Activated CD4-positive, CD25-positive, alpha-beta regulatory T cell treated with anti-CD3 and anti-CD28 coated beads, Interleukin-2, amount 50 U/mL, for 16 hours (primary cell): ENCODE data around the gene TSPAN14.

Experiments
- DNase-seq: peaks from one replicate; pipeline ENCODE4 v3.0.0-alpha.2; 2020; ENCODE audit warnings: low read depth, low spot score

The TSPAN14 gene

GRCh38 chr10:80454513-80455460, 677 bp downstream of the TSPAN14 start:
- DNase-seq: no peak

- no peak for DNase-seq
Measured at GRCh38 chr10:80455461-80456349, 1.6 kb downstream of the TSPAN14 start.

GRCh38 chr10:80457554-80458262, 3.6 kb downstream of the TSPAN14 start:
- DNase-seq: no peak

- DNase-seq: no peak
Measured at GRCh38 chr10:80458263-80458625, 4.1 kb downstream of the TSPAN14 start.

- no peak for DNase-seq
Measured at GRCh38 chr10:80458638-80459037, 4.5 kb downstream of the TSPAN14 start.

GRCh38 chr10:80459047-80459865, 5.1 kb downstream of the TSPAN14 start:
- no peak for DNase-seq

- DNase-seq: no peak
Measured at GRCh38 chr10:80460399-80461207, 6.5 kb downstream of the TSPAN14 start.

GRCh38 chr10:80461208-80462183, 7.4 kb downstream of the TSPAN14 start:
- DNase-seq: no peak

- no peak for DNase-seq
Measured at GRCh38 chr10:80462299-80462980, 8.3 kb downstream of the TSPAN14 start.

- DNase-seq: no peak
Measured at GRCh38 chr10:80462981-80463741, 9.1 kb downstream of the TSPAN14 start.

- DNase-seq: no peak
Measured at GRCh38 chr10:80463868-80464267, 9.8 kb downstream of the TSPAN14 start.

GRCh38 chr10:80464557-80465450, 10.7 kb downstream of the TSPAN14 start:
- no peak for DNase-seq

GRCh38 chr10:80465451-80465835, 11.3 kb downstream of the TSPAN14 start:
- no peak for DNase-seq

- no peak for DNase-seq
Measured at GRCh38 chr10:80465839-80466590, 11.9 kb downstream of the TSPAN14 start.

- DNase-seq: no peak
Measured at GRCh38 chr10:80466724-80467326, 12.7 kb downstream of the TSPAN14 start.
